ENCODE data around the gene KRTAP4-16. TPM values are rescaled to one million over a fixed set of nuclear protein-coding genes. Genes with fewer than 3 reads are reported as not detected.

The KRTAP4-16 gene
- total RNA-seq, 1 donor from 2014 or later = not detected

DNA sequence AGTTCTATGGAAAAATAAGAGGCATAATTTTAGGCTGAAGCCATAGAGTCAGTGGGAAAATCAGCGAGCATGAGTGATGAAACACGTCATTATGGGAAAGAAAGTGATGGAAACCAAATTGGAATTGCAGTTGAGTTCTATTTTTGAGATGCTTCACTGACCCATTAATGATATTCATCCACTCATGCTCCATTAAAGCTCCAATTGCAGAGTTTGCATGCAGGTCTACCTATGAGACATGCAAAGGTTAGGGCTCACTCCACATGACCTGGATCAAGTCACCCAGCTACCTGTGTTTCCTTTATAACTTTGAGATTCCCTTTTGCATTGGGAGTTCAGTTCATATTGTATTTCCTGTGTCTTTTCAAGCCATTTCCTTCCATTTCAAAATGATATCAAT, 28.3 kb downstream of the KRTAP4-16 start:
- no peaks in the 10 kb centered on the region for H3K79me2 ChIP-seq (ENCODE audit: insufficient read depth, low read length)
- no peaks in the 10 kb centered on the region for H3K27me3 ChIP-seq (ENCODE audit: insufficient read depth, low read length)
- H3K4me3 ChIP-seq (ENCODE audit: insufficient read depth, low read depth, low read length) = no peak overlapping the region
- Mint-ChIP-seq H3K9me3 (ENCODE audit: unreplicated experiment) (peaks cover 2% of the 10 kb centered on the region), H3K27me3 (ENCODE audit: low read depth, unreplicated experiment) (no peaks in the 10 kb centered on the region), H3K36me3 (ENCODE audit: low read depth, unreplicated experiment) (peaks cover 3% of the 10 kb centered on the region), H3K27ac (ENCODE audit: unreplicated experiment) (no peak overlapping the region), H3K4me1 (ENCODE audit: low read depth, unreplicated experiment) (no peaks in the 10 kb centered on the region), H3K4me3 (ENCODE audit: unreplicated experiment) (no peak overlapping the region)
- H3K36me3 ChIP-seq (ENCODE audit: insufficient read depth, low read length) = no peaks in the 10 kb centered on the region
- H3K9ac ChIP-seq (ENCODE audit: low read length) = no peak overlapping the region
- H3K9me3 ChIP-seq (ENCODE audit: insufficient read depth, low read depth, low read length) = no peaks in the 10 kb centered on the region
- FAIRE-seq (no peak), DNase-seq (ENCODE audit: low read depth) (no peak)
- TF ChIP-seq EZH2 (IDR thresholded peaks at IDR 0.05; ENCODE audit: insufficient read depth, low read length) = no peak
- TF ChIP-seq, protein P1, sequence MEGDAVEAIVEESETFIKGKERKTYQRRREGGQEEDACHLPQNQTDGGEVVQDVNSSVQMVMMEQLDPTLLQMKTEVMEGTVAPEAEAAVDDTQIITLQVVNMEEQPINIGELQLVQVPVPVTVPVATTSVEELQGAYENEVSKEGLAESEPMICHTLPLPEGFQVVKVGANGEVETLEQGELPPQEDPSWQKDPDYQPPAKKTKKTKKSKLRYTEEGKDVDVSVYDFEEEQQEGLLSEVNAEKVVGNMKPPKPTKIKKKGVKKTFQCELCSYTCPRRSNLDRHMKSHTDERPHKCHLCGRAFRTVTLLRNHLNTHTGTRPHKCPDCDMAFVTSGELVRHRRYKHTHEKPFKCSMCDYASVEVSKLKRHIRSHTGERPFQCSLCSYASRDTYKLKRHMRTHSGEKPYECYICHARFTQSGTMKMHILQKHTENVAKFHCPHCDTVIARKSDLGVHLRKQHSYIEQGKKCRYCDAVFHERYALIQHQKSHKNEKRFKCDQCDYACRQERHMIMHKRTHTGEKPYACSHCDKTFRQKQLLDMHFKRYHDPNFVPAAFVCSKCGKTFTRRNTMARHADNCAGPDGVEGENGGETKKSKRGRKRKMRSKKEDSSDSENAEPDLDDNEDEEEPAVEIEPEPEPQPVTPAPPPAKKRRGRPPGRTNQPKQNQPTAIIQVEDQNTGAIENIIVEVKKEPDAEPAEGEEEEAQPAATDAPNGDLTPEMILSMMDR (IDR thresholded peaks at IDR 0.05; ENCODE audit: insufficient read depth, low read depth, low read length) = no peak
- H3K27ac ChIP-seq (ENCODE audit: low read depth, low read length) = no peak overlapping the region
- H3K4me1 ChIP-seq (ENCODE audit: insufficient read depth, low read length) = no peaks in the 10 kb centered on the region
- H3K4me2 ChIP-seq (ENCODE audit: low read length) = no peak overlapping the region
- no peak overlapping the region for H2AFZ ChIP-seq (ENCODE audit: low read depth, low read length)
- H4K20me1 ChIP-seq (ENCODE audit: insufficient read depth, low read length) = no peaks in the 10 kb centered on the region

DNA sequence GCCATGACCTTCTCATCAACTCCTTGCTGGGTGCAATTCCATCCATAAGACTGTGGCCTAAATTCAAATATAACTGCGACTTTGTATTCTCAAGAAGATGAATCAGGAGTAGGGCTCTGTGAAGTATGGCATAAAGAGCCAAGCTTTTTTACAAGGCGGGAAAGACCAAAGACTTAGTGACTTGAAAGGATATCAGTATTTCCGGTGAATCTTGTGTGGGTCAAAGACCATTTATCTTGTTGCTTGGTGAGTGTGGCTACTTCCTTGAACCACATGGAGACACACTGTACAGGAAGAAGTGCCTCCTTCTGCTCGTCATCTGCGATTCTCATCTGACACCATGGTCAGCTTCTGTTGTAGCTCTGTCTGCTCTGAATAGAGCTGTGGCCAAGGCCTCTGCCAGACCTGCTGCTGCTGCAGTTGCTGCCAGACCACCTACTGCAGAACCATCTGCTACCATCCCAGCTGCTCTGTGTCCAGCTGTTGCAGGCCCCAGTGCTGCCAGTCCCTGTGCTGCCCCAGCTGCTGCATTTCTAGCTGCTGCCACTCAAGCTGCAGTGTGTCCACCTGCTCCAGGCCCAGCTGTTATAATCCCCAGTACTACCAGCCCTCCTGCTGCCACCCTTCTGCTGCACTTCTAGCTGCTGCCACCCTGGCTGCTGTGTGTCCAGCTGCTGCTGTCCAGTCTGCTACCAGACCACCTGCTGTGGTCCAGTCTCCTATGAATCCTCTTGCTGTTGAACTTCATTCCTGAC, 30.2 kb downstream of the KRTAP4-16 start:
- DNase-seq (ENCODE audit: low read depth) (no peak), FAIRE-seq (no peak)
- Histone ChIP-seq H4K20me1 (ENCODE audit: insufficient read depth, low read length) (no peaks in the 10 kb centered on the region), H3K79me2 (ENCODE audit: insufficient read depth, low read length) (no peaks in the 10 kb centered on the region), H3K4me2 (ENCODE audit: low read length) (no peak overlapping the region), H3K9me3 (ENCODE audit: insufficient read depth, low read depth, low read length) (no peaks in the 10 kb centered on the region), H3K4me1 (ENCODE audit: insufficient read depth, low read length) (peaks cover 5% of the 10 kb centered on the region), H3K9ac (ENCODE audit: low read length) (no peak overlapping the region), H2AFZ (ENCODE audit: low read depth, low read length) (no peak overlapping the region), H3K4me3 (ENCODE audit: insufficient read depth, low read depth, low read length) (no peak overlapping the region), H3K36me3 (ENCODE audit: insufficient read depth, low read length) (no peaks in the 10 kb centered on the region), H3K27ac (ENCODE audit: low read depth, low read length) (no peak overlapping the region), H3K27me3 (ENCODE audit: insufficient read depth, low read length) (no peaks in the 10 kb centered on the region)
- peaks cover 6% of the 10 kb centered on the region for H3K4me1 Mint-ChIP-seq (ENCODE audit: low read depth, unreplicated experiment)
- peaks cover 3% of the 10 kb centered on the region for H3K36me3 Mint-ChIP-seq (ENCODE audit: low read depth, unreplicated experiment)
- TF ChIP-seq EZH2 (IDR thresholded peaks at IDR 0.05; ENCODE audit: insufficient read depth, low read length) = no peak
- TF ChIP-seq, protein P1 (IDR thresholded peaks at IDR 0.05; ENCODE audit: insufficient read depth, low read depth, low read length) = no peak
- no peak overlapping the region for H3K4me3 Mint-ChIP-seq (ENCODE audit: unreplicated experiment)
- no peak overlapping the region for H3K27ac Mint-ChIP-seq (ENCODE audit: unreplicated experiment)
- H3K9me3 Mint-ChIP-seq (ENCODE audit: unreplicated experiment) = peaks cover 4% of the 10 kb centered on the region
- H3K27me3 Mint-ChIP-seq (ENCODE audit: low read depth, unreplicated experiment) = no peaks in the 10 kb centered on the region

DNA sequence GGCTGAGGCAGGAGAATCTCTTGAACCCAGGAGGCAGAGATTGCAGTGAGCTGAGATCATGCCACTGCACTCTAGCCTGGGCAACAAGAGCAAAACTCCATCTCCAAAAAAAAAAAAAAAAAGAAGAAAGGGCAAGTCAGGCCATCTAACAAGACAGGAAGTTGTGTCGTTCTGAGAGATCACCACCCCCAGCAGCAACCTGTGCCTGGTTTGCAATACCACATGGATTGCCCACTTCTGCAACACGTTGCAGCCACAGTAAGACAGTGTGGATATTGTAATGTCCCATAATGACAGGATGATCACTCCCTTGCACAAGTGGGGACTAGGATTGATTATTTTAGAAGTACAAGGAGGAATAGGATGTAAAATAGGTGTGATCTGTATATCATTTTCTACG, 33.0 kb downstream of the KRTAP4-16 start:
- no peak for TF ChIP-seq EZH2 (IDR thresholded peaks at IDR 0.05; ENCODE audit: insufficient read depth, low read length)
- TF ChIP-seq, protein P1 (IDR thresholded peaks at IDR 0.05; ENCODE audit: insufficient read depth, low read depth, low read length) = no peak
- H3K4me1 ChIP-seq (ENCODE audit: insufficient read depth, low read length) = peaks cover 16% of the 10 kb centered on the region
- no peak overlapping the region for H3K27ac Mint-ChIP-seq (ENCODE audit: unreplicated experiment)
- no peak overlapping the region for H3K9ac ChIP-seq (ENCODE audit: low read length)
- H4K20me1 ChIP-seq (ENCODE audit: insufficient read depth, low read length) = no peaks in the 10 kb centered on the region
- H3K4me2 ChIP-seq (ENCODE audit: low read length) = no peak overlapping the region
- FAIRE-seq = no peak
- no peaks in the 10 kb centered on the region for H3K27me3 ChIP-seq (ENCODE audit: insufficient read depth, low read length)
- peaks cover 2% of the 10 kb centered on the region for H3K9me3 Mint-ChIP-seq (ENCODE audit: unreplicated experiment)
- no peak overlapping the region for H2AFZ ChIP-seq (ENCODE audit: low read depth, low read length)
- no peak overlapping the region for H3K27ac ChIP-seq (ENCODE audit: low read depth, low read length)
- H3K4me3 Mint-ChIP-seq (ENCODE audit: unreplicated experiment) = no peak overlapping the region
- H3K79me2 ChIP-seq (ENCODE audit: insufficient read depth, low read length) = no peaks in the 10 kb centered on the region
- no peaks in the 10 kb centered on the region for H3K36me3 ChIP-seq (ENCODE audit: insufficient read depth, low read length)
- H3K9me3 ChIP-seq (ENCODE audit: insufficient read depth, low read depth, low read length) = no peaks in the 10 kb centered on the region
- no peaks in the 10 kb centered on the region for H3K27me3 Mint-ChIP-seq (ENCODE audit: low read depth, unreplicated experiment)
- no peak overlapping the region for H3K4me3 ChIP-seq (ENCODE audit: insufficient read depth, low read depth, low read length)
- H3K4me1 Mint-ChIP-seq (ENCODE audit: low read depth, unreplicated experiment) = peaks cover 21% of the 10 kb centered on the region
- DNase-seq (ENCODE audit: low read depth) = no peak
- peaks cover 3% of the 10 kb centered on the region for H3K36me3 Mint-ChIP-seq (ENCODE audit: low read depth, unreplicated experiment)
